AG04450 (cell line): ENCODE data around the gene FARP1. TPM values are rescaled to one million over a fixed set of nuclear protein-coding genes. Genes with fewer than 3 reads are reported as not detected.

ENCODE experiments used
- CTCF ChIA-PET: fragments of 300-600, 350-600 bp; formaldehyde crosslinking; extraction: SDS; loops from one replicate; lab custom pipeline; 2022; ENCODE audit warnings: antibody characterized with exemption, inconsistent platforms; lab: Charles Lee
- POLR2A ChIA-PET: fragments of 350-600 bp; formaldehyde crosslinking; extraction: SDS; loops from one replicate; lab custom pipeline; 2021; ENCODE audit warnings: antibody characterized with exemption, inconsistent platforms; lab: Yijun Ruan, JAX
- DNase-seq: peaks from one replicate; pipeline ENCODE4 v3.0.0-alpha.2; 2011; ENCODE audit warnings: low read depth, low spot score
- H3K27ac ChIP-seq: one replicate; pipeline ENCODE4 v1.5.1; 2012; ENCODE audit warnings: low read depth, low read length, control low read depth
- H3K27me3 ChIP-seq: one replicate; pipeline ENCODE4 v1.6.0; 2012; ENCODE audit warnings: low read length; ENCODE audit not compliant: control insufficient read depth, insufficient read depth
- H3K4me3 ChIP-seq: 2 replicates; pipeline ENCODE4 v1.5.1; 2011; ENCODE audit warnings: mild to moderate bottlenecking, low read depth, low read length, control low read depth
- H3K9me3 ChIP-seq: 2 replicates; pipeline ENCODE4 v1.5.1; 2012; ENCODE audit warnings: low read length; ENCODE audit not compliant: control insufficient read depth, insufficient read depth
- CTCF ChIP-seq: IDR thresholded peaks from 2 replicates; pipeline ENCODE4 v1.5.1; 2011; ENCODE audit warnings: low read depth, low read length, control low read depth, inconsistent platforms
- polyA plus RNA-seq: library from polyadenylated mRNA; depleted of rRNA; stranded (reverse); fragments of >200 nt; gene quantifications from 2 replicates; pipeline ENCODE4 v1.2.3, GENCODE V29; 2011

The FARP1 gene
- polyA plus RNA-seq, 1 experiment, result 76.4 TPM

GRCh38 chr13:98450026-98450425 lies 307.1 kb downstream of the FARP1 start:
- H3K9me3 ChIP-seq, result no peaks in the 10 kb centered on the region; the same call in 1 of the 2 replicates
- POLR2A ChIA-PET, result no interaction called here
- no peaks in the 10 kb centered on the region for H3K27me3 ChIP-seq
- no peak overlapping the region for H3K4me3 ChIP-seq
- no peak overlapping the region for H3K27ac ChIP-seq
- no peak for TF ChIP-seq CTCF
- DNase-seq, result no peak
- CTCF ChIA-PET, result interaction anchor here (0.5 to 1.9 kb wide), 4 partner anchors 223 to 419 kb away, joined by 3 to 6 read pairs (median 4); no protein-coding TSS in a partner anchor

DNA sequence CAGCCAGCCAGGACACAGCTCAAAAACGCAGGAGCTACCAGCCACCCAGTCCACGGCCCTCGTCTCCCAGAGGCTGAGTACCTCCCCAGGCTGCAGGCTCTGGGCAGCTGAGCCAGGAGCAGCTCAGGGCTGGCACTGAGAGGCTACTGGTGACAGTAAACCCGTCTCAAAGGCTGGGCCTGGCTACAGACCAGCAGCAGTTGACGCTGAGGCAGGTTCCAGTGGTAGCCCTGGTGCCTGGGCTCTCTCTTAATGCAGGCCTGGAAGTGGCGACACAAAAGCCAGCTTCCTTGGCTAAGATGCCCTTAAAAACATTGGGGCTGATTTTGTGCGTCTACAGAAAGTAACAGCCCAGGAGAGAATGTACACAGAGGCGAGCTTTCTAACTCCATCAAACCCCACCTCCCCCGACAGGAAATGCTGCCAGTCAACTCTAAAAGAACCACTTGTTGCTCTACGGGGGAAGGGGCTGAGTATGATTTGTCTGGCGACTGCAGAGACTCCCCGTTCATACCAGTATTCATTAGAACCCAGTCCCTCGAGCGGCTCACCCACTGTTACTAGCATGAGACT lies 307.7 kb downstream of the FARP1 start:
- CTCF ChIA-PET, result interaction anchor here (0.5 to 1.9 kb wide), 3 partner anchors 223 to 399 kb away, joined by 3 to 6 read pairs (median 4); no protein-coding TSS in a partner anchor
- Histone ChIP-seq H3K9me3 (no peaks in the 10 kb centered on the region; the same call in 1 of the 2 replicates), H3K4me3 (no peak overlapping the region), H3K27ac (no peak overlapping the region), H3K27me3 (no peaks in the 10 kb centered on the region)
- POLR2A ChIA-PET, result interaction anchor here (0.9 kb wide), 1 partner anchor 125 kb away, joined by 4 read pairs; no protein-coding TSS in a partner anchor
- TF ChIP-seq CTCF, result no peak
- no peak for DNase-seq

- ChIA-PET CTCF (interaction anchor here (0.6 kb wide), 1 partner anchor 106 kb away, joined by 3 read pairs; no protein-coding TSS in a partner anchor), POLR2A (interaction anchor here (0.9 kb wide), 1 partner anchor 124 kb away, joined by 4 read pairs; no protein-coding TSS in a partner anchor)
- Histone ChIP-seq H3K27ac (peak overlapping the region; percentile 22), H3K9me3 (no peaks in the 10 kb centered on the region), H3K27me3 (no peaks in the 10 kb centered on the region), H3K4me3 (no peak overlapping the region)
- no peak for TF ChIP-seq CTCF
- no peak for DNase-seq
Observed at GRCh38 chr13:98451676-98452470, 309.0 kb downstream of the FARP1 start.

- POLR2A ChIA-PET, result interaction anchor here (0.7 kb wide), 1 partner anchor 124 kb away, joined by 3 read pairs; no protein-coding TSS in a partner anchor
Observed at GRCh38 chr13:98452851-98453843, 310.3 kb downstream of the FARP1 start.

More at GRCh38 chr13:98452851-98453843, 310.3 kb downstream of the FARP1 start:
- Histone ChIP-seq H3K27me3 (no peaks in the 10 kb centered on the region), H3K27ac (no peak overlapping the region), H3K9me3 (no peaks in the 10 kb centered on the region), H3K4me3 (no peak overlapping the region)
- DNase-seq, result no peak
- TF ChIP-seq CTCF, result no peak
- CTCF ChIA-PET, result no interaction called here
